Stimulated activated CD4-positive, alpha-beta T cell treated with anti-CD3 and anti-CD28 coated beads, Interleukin-12 subunit alpha, Interleukin-12 subunit beta, amount 100 ng/mL, for 24 hours (primary cell): ENCODE data around the gene ASCC1.

Experiments used
- DNase-seq, 2 experiments: peaks; one replicate each; pipeline ENCODE4 v3.0.0-alpha.2; 2020; ENCODE audit warnings: low read depth in 2 of 2

The ASCC1 gene

DNA sequence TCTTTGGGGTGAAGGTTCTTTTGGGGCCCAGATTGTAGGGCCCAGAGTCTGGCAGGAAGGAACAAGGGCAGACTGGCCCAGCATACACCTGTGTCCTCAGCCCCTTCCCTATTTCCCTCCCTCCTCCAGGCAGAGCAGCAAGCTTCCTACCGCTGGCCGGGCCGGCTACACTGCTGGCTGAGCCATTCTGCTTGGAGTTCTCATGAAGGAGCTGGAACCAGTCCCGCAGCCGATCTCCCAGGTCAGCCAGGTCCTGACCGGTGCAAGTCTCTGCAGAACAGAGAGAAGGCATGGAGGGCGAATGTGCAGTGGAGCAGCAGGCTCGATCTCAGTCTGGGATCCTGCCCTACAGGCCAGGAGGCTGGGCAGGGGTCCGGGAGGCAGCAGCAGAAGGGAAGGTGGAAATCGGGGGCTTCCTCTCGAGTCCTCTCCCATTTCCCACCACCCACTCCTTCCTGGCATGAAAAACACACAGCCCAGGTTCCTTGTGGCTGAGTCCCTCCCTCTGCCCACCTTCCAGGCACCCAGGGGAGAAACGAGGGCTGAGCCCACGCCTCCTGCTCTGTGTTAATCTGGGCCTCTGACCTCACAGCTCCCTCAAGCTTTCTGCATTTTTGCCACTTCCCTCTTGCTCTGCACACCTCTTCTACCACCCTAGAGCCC lies 148.5 kb downstream of the ASCC1 start:
- no peak for DNase-seq

DNA sequence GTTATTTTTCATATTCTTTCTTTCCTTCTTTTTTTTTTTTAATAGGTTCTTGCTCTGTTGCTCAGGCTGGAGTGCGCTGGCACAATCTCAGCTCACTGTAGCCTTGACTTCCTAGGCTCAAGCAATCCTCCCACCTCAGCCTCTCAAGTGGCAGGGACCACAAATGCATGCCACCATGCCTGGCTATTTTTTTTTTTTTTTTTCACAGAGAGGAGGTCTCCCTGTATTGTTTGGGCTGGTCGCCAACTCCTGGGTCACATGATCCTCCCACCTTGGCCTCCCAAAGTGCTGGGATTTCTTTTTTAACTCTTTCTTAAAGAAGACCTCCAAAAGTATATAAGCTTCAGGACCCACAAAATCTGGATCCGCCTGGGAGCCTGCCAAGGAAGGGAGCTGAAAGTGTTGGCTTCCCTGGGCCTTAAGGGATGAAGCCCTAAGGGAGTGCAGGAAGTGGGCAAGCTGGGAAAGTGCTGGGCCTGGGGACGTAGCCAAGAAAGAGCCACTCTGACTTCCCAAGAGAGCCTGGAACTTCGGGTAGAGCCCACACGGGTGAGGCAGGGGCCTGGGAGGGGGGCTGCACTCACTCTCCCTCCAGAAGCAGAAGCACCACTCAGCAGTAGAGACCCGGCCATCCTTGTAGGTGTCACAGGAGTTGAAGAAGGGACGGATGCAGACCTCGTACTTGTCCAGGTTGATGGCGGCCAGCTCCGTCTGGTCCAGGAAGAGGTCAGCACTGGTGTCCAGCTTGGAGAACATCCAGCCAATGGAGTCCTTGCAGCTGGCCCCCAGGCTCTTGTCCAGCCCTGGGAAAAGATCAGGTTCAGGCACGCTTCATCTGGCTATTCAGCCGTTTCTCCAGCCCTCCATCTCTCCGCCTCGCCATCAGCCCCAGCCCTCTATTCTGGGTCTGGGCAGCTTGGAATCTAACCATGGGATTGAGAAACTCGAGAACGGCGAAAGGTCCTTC lies 149.5 kb downstream of the ASCC1 start:
- no peak for DNase-seq

DNA sequence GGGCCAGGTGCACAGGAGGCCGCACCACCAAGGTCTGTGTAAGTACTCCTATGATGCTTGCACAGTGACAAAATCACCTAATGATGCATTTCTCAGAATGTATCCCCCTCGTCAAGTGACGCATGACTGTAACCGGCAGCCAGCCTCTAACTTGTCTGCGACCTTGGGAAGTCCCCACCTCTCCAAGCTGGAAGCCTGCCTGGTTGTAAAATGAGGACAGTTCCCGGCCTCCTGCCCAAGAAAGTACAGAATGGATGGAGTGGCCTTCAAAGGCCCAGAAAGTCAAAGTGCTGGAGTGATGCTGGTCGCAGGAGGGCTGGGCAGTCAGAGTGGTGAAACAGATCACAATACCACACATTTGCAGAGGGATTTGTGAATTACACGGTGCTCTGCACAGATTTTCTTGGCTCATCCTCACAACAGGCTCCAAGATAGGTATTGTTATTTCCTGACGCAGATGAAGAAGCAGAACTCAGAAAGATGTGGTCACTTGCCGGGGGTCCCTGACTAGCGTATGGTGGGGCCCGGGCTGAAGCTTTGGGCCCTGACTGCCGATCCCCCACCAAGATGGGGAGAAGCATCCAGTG lies 150.5 kb downstream of the ASCC1 start:
- DNase-seq = no peak

DNA sequence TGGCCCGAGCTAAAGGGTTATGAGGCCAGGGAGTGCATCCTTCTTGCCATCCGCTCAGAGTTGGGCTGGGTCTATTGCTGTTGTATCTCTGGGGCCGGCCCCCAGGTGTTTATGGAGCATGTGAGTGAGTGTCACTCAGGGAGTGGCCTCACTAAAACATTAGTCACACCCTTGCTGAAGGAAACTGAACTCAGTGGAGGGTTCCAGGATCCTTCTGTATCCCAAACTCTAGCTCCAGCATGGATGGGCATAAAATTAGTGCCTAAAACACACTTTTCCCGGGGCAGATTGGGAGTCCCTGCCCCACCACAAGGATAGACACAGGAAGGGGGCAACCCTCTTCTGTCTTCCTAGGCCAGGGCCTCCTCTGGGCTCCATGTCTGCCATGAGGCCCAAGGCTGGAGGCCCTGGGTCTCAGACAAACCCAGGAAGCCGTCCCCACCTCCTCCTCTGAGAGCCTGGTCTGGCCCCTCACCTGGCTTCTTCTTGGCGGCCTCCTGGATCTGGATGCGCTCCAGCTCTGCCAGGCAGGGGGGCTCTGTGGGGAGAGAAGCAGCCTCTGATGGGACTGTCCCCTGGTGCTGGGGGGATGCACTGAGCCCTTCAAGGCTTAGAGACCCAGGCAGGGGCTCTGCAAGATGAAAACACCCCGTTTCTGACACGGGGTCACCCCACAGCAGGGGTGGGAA lies 152.2 kb downstream of the ASCC1 start:
- DNase-seq = no peak

DNA sequence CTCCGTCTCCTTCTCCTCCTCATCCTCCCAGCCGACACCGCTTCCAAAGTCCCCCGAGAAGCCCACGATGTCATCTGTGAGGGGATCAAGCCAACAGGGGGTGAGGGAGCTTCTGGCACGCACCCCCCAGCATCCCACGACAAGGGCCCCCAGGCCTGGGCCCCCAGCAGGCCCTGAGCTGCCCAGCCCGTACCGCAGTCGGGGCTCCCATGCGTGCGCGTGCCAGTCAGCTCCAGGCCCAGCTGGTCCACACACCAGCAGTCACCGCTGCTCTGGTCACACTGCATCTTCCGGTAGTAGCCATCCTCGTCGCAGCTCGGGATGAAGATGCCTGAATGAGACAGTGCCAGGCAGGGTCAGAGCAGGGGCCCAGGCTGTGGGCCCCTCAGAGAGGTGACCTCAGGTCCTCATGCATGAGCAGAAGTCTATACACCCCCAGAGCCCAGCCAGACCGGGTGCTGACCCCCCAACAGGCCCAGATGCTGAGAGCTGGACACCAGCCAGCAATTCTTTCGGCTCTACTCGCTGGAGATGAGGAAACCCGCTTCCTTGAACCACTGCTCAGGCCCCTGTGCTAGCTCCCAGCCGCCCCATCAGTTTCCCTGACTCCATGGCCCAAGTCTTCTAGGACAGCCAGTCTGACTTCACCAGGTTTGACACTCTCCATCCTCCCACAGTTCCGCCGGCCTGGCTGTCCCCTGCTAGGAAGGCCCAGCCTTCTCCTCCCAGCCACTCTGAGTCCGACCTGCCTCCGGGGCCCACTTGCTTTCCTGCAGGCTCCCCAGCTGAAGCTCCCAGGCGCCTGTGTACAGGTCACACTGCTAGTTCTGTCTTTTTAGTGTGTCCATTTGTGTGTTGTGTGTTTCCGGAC lies 153.0 kb downstream of the ASCC1 start:
- no peak for DNase-seq

DNA sequence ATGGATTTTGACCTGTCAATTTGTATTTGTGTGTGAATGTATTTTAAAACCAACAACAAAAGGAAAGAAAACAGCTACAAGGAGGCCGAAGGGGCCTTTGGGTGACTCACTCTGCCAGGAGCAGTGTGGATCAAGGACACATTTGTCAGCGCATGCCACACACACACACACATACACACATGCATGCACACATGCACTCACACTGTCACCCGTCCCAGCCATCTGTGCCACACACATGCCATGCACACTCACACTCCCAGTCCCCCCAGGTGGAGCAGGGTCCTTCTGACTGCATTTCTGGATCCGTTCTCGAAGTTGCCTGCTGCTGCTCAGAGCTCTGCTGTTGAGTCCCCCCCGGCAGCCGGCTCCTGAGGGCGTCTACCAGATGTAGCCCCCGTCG lies 153.7 kb downstream of the ASCC1 start:
- DNase-seq = no peak

DNA sequence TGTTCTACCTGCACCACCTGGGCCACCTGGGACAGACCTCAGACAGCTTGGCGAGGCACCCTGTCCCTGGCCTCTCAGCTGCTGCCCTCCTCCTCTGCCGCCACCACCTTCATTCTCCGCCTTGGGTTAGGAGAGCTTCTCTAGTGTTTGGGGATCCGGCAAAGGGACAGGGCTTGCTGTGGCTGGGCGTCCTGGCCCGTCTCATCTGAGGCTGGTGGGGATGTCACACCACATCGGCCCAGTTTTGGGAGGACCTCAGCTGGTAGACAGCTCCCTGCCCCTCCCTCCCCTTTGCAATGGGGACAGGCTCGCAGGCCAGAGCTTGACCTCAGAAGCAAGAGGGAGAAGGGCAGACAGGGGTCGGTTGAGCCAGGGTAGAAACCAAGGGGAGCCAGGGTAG lies 154.1 kb downstream of the ASCC1 start:
- DNase-seq = no peak

DNA sequence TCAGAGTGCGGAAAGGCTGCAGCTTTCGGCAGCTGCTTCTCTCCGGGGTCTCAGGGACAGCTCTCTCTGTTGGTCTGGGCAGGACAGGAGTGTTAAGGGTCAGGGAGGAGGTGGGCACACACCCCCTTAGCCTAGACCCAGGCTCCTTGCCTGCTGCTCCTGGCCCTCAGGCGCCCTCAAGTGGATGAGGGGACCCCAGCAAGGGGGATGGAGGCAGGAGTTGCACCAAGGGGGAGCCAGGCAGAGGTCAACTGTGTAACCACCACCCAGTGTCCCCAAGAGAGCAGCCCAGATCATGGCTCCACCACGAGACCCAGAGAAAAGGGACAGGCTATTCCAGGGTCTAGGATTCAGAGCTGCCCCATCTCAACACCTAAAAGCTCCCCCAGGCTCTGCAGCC lies 154.6 kb downstream of the ASCC1 start:
- DNase-seq = no peak

DNA sequence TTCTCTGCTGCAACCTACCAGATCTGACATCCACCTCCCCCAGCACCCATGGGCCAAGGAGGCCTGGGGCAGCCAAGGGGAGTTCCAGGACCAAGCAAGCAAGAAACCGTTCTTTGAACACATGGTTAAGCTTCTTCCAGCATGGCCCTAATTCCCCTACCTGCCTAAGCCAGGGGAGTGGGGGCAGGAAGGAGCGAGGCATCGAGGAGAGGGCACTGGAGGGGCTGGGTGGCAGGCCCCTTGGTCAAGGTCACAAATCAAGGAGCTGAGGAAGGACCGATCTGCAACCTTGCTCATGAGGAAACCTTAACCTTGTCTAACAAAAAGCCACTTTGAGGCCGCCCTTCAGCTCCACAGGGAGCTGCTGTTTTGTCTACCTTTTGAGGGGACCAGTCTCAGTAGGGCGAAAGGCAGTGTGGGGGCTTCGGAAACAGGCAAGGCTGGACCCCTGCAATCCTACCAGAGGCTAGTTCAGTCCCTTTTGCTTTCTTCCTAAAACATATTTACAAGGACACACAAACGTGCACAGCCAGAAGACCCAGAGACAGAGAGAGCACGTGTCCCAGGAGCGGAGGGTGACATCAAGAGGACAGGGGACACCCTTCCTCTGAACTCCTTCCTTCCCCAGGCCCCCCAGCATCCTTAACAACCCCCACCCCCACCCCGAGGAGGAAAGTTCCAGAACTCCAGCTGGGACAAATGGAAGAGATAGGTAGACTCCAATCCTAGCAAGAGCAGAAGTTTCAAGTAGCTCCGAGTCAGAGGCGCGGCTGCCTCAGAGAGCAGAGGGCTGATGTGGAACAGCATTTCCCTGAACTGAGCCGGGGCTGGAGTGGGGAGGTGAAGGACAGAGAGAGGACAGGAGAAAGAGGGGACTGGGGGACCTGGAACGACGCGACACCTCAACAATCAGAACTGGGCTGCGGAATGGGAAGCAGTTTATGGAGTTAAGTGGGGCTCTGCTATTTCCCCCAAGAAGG lies 155.9 kb downstream of the ASCC1 start:
- no peak for DNase-seq

DNA sequence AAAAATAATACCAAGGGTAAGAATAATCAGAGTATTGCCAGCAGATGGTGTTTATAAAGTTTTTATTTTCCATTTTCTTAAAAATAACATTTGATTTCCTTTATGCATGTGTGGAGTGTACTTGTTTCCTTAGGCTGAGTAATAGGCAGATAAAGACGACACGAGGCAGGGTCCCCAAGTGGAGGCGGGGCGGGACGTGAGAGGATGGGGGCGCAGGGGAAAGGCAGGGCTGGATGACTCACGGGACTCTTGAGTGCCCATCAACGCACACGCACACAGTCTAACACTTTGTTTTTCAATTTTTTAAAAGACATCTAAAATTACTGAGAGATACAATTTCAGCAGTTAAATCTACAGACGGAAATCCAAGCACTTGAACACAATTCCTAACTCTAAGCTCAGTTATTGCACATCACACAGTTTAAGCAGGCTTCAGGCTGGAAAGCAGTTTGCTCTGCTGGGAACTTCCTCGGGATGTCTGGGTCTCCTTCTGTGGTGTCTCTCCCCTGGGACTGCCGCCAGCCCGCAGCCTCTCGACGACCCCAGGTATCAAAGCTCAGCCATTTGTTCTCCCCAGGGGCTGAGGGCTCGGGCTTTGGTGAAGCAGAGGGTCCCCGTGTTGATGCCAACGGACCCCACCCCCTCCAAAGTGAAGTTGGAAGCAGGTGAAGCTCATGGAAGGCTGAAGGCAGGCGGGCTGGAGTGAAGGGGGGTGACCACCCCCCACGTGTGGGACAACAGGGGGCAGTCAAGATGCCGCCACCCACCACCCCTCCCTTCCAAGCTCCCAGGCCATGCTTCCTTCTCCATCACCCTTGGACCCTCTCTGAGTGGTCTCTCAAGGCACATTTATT lies 156.9 kb downstream of the ASCC1 start:
- no peak for DNase-seq

DNA sequence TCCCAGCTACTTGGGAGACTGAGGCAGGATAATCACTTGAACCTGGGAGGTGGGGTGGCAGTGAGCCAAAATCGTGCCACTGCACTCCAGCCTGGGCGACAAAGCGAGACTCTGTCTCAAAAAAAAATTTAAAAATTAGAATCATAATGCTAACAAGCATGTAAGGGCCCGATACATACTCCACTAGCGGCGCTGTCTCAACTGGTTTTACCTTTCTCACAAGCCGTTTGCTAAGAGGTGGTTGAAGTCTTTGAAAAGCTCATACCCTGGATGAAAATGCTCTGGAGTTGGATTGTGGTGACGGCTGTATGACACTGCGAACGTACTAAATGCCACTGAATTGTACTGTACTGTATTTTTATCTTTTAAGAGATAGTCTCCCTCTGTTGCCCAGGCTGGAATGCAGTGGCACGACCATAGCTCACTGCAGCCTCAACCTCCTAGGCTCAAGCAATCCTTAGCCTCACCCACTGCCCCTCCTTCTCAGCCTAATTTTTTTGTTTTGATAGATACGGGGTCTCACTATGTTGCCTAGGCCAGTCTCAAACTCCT lies 157.7 kb downstream of the ASCC1 start:
- DNase-seq = no peak

DNA sequence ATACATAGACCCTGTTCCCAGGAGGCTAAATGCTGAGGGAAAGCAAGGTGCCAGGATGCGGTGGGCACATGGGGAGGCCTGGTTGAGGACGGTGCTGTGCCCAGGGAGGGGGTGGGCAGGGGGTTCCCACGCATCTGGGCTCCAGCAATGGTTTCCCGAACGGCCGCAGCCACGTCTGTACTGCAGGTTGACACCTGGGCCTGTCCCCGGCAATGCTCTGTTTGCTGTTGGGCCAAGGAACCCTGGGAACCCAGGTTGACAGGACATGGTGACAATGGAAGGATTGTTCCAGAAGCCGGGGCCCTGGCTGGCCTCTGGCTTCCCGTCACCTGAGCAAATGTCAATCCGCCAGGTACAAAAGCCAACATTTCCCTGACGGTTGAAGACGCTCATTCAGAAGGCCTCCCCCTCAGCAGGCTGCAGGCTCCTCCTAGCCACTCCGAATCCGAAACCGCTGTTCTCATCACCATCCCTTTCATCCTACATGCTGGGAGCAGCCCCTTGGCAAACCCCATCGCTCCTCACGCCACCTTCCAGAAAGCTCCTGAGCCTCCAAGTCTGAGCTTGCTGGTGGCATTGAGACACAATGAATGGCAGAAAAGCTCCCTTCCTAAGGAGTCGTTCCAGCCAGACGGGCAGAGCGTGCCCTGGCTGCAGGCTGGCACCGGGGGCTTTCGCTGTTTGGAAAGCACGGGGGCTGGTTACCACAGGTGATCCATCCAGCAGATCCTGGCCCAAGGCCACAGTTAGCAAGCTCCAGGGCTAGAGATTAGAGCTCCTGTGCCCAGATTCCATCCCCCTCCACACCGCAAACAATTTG lies 158.9 kb downstream of the ASCC1 start:
- DNase-seq = no peak

DNA sequence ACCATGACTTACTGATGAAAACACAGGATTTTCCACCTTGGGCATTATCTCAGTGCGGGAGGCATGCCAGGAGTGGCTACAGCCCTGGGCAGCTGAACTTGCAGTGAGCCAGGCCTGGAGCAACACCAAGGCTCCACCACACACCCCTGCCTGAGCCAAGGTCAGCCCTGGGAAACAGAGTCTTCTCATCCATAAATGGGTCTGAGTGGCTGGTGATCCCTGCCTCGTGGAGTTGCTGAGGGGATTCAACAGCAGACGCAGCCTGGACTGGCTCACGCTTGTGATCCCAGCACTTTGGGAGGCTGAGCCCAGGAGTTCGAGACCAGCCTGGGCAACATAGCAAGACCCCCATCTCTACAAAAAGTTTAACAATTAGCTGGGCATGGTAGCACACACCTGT lies 160.0 kb downstream of the ASCC1 start:
- DNase-seq = no peak

DNA sequence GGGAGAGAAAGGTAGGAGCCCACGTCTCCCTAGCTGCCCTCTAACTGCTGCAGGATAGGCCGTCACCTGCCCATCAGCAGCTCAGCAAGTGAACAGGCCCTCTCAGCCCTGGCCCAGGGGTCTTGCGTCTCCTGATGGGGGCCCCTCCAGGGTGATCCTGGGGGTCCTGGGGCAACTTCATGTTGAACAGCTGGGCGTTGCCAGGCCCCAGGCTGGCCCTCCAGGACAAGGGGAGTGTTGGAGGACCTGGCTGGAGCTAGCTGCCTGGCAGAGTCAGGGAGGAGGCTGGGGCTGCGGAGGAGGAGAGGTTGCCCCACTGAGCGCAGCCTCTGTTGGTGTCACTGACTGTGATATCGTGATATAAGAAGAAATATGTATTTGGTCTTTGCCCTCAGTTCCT lies 162.4 kb downstream of the ASCC1 start:
- no peak for DNase-seq

DNA sequence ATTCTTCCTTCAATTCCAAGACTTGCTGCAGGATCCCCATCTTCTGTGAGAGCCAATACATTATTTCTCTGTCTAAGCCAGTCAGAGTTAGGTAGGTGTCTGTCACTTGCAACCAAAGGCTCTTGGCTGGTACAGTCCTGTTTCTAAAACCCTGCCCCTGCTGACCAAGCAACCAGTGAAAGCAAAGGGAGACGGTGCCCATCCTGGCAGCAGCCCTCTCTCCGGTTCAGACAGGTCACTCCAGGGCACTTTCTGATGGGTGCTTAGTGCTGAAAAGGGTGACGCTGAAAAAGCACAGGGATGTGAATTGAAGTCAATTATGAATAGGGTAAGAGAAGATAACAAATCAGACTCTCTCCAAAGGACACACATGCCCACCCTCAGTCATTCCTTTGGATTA lies 165.2 kb downstream of the ASCC1 start:
- DNase-seq = no peak

DNA sequence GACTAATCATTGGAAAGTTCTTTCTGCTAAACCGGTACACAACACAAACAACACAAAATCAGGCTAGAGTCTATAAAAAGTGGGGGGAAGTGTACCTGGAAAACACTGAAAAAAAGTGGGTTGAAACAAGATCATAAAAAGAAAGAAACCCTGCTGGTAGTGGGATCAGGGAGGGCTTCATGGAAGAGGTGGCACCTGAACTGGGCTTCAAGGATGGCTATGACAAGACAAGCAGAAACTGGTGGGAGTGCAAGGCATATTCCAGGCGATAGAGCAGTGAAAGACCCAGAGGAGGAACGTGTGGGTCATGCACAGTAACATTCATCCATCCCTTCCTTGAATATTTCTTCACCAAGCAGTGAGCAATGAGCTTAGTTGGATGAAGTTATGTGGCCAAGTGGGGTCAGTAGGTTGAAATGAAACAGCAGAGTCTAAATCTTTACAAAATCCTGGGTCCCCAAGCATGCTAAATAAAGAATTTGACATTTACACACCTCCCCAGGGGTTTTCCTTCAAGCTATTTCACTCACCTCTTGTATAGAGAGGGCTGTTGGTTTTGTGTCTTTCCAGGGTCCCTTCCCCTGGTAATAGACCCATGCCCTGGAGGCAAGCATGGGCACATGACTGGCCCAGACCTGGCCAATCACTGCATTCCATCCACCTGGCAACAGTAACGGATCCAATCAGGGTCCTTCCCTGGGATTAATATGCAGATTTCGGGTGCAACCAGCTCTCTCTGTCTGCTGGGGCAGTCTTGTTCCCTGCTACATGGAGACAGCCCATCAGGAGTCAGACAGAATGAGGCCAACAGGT lies 165.9 kb downstream of the ASCC1 start:
- no peak for DNase-seq

DNA sequence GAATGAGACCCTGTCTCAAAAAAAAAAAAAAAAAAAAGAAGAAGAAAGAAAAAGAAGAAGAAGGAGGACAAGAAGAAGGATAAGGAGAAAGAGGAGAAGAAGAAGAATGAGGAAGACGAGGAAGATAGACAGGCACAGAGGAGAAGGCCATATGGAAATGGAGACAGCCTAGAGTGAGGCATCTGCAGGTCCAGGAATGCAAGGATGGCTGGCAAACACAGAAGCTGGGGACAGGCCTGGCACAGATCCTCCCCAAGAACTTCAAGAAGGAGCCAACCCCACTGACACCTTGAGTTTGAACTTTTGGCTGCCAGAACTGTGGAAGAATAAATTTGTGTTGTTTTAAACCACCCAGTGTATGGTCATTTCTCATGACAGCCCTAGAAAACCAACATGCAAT lies 166.6 kb downstream of the ASCC1 start:
- no peak for DNase-seq
